OCI-LY7 (cell line): ENCODE measurements around the gene TXNDC11. TPM values are rescaled to one million over a fixed set of nuclear protein-coding genes. Genes with fewer than 3 reads are reported as not detected.

Source experiments
- BruUV-seq: library from RNA; stranded (reverse); fragments of 400-500 nt; replicated peaks from 2 replicates; lab custom pipeline; 2021; lab: Mats Ljungman, UMichigan
- CTCF ChIA-PET: fragments of 300-600 bp; sonication (Branson Sonifier 250); formaldehyde crosslinking; loops from one replicate; lab custom pipeline; 2022; ENCODE audit warnings: antibody characterized with exemption; ENCODE audit not compliant: unreplicated experiment; lab: Charles Lee
- POLR2A ChIA-PET: fragments of 300-600 bp; sonication (Branson Sonifier 250); formaldehyde crosslinking; loops from one replicate; lab custom pipeline; 2022; ENCODE audit warnings: antibody characterized with exemption; lab: Charles Lee
- DNase-seq: peaks from one replicate; pipeline ENCODE4 v3.0.0-alpha.2; 2015; ENCODE audit warnings: low spot score
- H2AFZ ChIP-seq: fragments of 200-600 bp; sonication (generic), shearing (Covaris generic); 2 replicates; pipeline ENCODE4 v1.6.1; 2014; ENCODE audit warnings: mild to moderate bottlenecking, antibody characterized with exemption, low read length, moderate library complexity
- H3K27ac ChIP-seq: fragments of 200-600 bp; sonication (generic); 2 replicates; pipeline ENCODE4 v1.5.1; 2014; ENCODE audit warnings: mixed run types, low read depth, mild to moderate bottlenecking, moderate library complexity, low read length, inconsistent platforms; ENCODE audit not compliant: poor library complexity, severe bottlenecking
- H3K36me3 ChIP-seq: fragments of 200-600 bp; sonication (generic); 2 replicates; pipeline ENCODE4 v1.6.1; 2014; ENCODE audit warnings: mild to moderate bottlenecking, antibody characterized with exemption, low read length, moderate library complexity, mixed read lengths; ENCODE audit not compliant: insufficient read depth
- H3K4me1 ChIP-seq: fragments of 200-600 bp; sonication (generic); 2 replicates; pipeline ENCODE4 v1.5.1; 2014; ENCODE audit warnings: mild to moderate bottlenecking, low read length; ENCODE audit not compliant: insufficient read depth, poor library complexity, severe bottlenecking
- H3K4me2 ChIP-seq: fragments of 200-600 bp; sonication (generic); 2 replicates; pipeline ENCODE4 v1.6.1; 2014; ENCODE audit warnings: mild to moderate bottlenecking, low read length
- H3K4me3 ChIP-seq: fragments of 200-600 bp; sonication (generic); 2 replicates; pipeline ENCODE4 v1.5.1; 2014; ENCODE audit warnings: mild to moderate bottlenecking, low read depth, low read length; ENCODE audit not compliant: poor library complexity, severe bottlenecking
- H3K79me2 ChIP-seq: fragments of 200-600 bp; sonication (generic); 2 replicates; pipeline ENCODE4 v1.6.1; 2016; ENCODE audit warnings: low read depth, mild to moderate bottlenecking, low read length, moderate library complexity, mixed read lengths; ENCODE audit not compliant: insufficient read depth
- H3K9me2 ChIP-seq: fragments of 200-600 bp; sonication (generic); 2 replicates; pipeline ENCODE4 v1.6.1; 2016; ENCODE audit warnings: mild to moderate bottlenecking, low read length, mixed read lengths; ENCODE audit not compliant: insufficient read depth
- H3K9me3 ChIP-seq: fragments of 200-600 bp; sonication (generic); 2 replicates; pipeline ENCODE4 v1.6.1; 2014; ENCODE audit warnings: mild to moderate bottlenecking, mixed run types, low read length, mixed read lengths
- H4K20me1 ChIP-seq: fragments of 200-600 bp; sonication (generic); 2 replicates; pipeline ENCODE4 v1.6.1; 2014; ENCODE audit warnings: mild to moderate bottlenecking, antibody characterized with exemption, low read length, moderate library complexity, mixed read lengths; ENCODE audit not compliant: insufficient read depth
- CTCF ChIP-seq: fragments of 200-600 bp; sonication (generic); conservative IDR thresholded peaks from 2 replicates; pipeline ENCODE4 v1.5.1; 2014; ENCODE audit warnings: mild to moderate bottlenecking, antibody characterized with exemption, low read length, moderate library complexity, mixed read lengths
- EZH2phosphoT487 ChIP-seq: fragments of 200-600 bp; sonication (generic); IDR thresholded peaks from 2 replicates; pipeline ENCODE4 v1.6.1; 2018; ENCODE audit warnings: low read depth, borderline replicate concordance, mild to moderate bottlenecking, mixed run types, antibody characterized with exemption, low read length, moderate library complexity, mixed read lengths
- intact Hi-C: fragments of 100-400 bp; cut with micrococcal nuclease; formaldehyde crosslinking; loops from one replicate; pipeline ENCODE4 v1.10.0; 2022; ENCODE audit not compliant: unreplicated experiment
- total RNA-seq, 2 experiments: library from RNA; depleted of rRNA in 1 of 2; stranded (reverse); fragments of >200 nt in 1 of 2; shearing (Covaris generic) in 1 of 2; gene quantifications; 2 replicates each; pipeline ENCODE4 v1.2.3, GENCODE V29; 2014 to 2022

TXNDC11 gene
- total RNA-seq, 2 experiments from 2014 or later = 88.6 to 96.0 TPM

- peaks cover 33% of the 10 kb centered on the region for H3K36me3 ChIP-seq
- no peak overlapping the region for H2AFZ ChIP-seq
- H3K27ac ChIP-seq = peak overlapping the region; percentile 9
- DNase-seq = no peak
- CTCF ChIA-PET = no interaction called here
- POLR2A ChIA-PET = interaction anchor here (0.9 to 1.2 kb wide), 2 partner anchors 8 to 16 kb away, joined by 3 read pairs; no protein-coding TSS in a partner anchor
- H3K79me2 ChIP-seq = peaks cover 53% of the 10 kb centered on the region
- H3K9me2 ChIP-seq = no peaks in the 10 kb centered on the region
- peaks cover 5% of the 10 kb centered on the region; the same call in 1 of the 2 replicates for H4K20me1 ChIP-seq
- TF ChIP-seq EZH2phosphoT487 (no peak), CTCF (no peak)
- H3K4me3 ChIP-seq = peak overlapping the region; percentile 87
- peak overlapping the region; percentile 93 for H3K4me2 ChIP-seq
- no TSS peak for BruUV-seq
- intact Hi-C loops = no loop called here
- peaks cover 88% of the 10 kb centered on the region for H3K4me1 ChIP-seq
- H3K9me3 ChIP-seq = no peaks in the 10 kb centered on the region
Measured at GRCh38 chr16:11673091-11674000, 69.3 kb downstream of the TXNDC11 start.

- Histone ChIP-seq H3K27ac (peak overlapping the region; percentile 58), H3K4me1 (peaks cover 85% of the 10 kb centered on the region), H3K9me3 (no peaks in the 10 kb centered on the region), H3K4me2 (peak overlapping the region; percentile 93), H3K9me2 (no peaks in the 10 kb centered on the region), H3K4me3 (peak overlapping the region; percentile 87), H2AFZ (no peak overlapping the region), H3K79me2 (peaks cover 51% of the 10 kb centered on the region), H4K20me1 (peaks cover 5% of the 10 kb centered on the region; the same call in 1 of the 2 replicates), H3K36me3 (peaks cover 24% of the 10 kb centered on the region)
- POLR2A ChIA-PET = interaction anchor here (0.9 to 1.2 kb wide), 2 partner anchors 8 to 17 kb away, joined by 3 read pairs; no protein-coding TSS in a partner anchor
- DNase-seq = peak; percentile 83
- CTCF ChIA-PET = no interaction called here
- TF ChIP-seq EZH2phosphoT487 = no peak
- TF ChIP-seq CTCF = no peak
- no TSS peak for BruUV-seq
- intact Hi-C loops = no loop called here
Measured at GRCh38 chr16:11672206-11673090, 70.2 kb downstream of the TXNDC11 start.
